LNCaP clone FGC (cell line): Measurements from ENCODE around the gene MORN1.

Experiments
- DNase-seq: peaks from one replicate; pipeline ENCODE4 v3.0.0-alpha.2; 2011; ENCODE audit warnings: low read depth
- H3K4me3 ChIP-seq: 2 replicates; pipeline ENCODE4 v1.5.1; 2011; ENCODE audit warnings: mild to moderate bottlenecking, low read depth, low read length, control low read depth
- TF ChIP-seq, protein P1 (sequence below): IDR thresholded peaks from 2 replicates; pipeline ENCODE4 v1.5.1; 2012; ENCODE audit warnings: mild to moderate bottlenecking; ENCODE audit not compliant: control insufficient read depth, insufficient read depth; ENCODE audit errors: extremely low read depth

MORN1 gene

DNA sequence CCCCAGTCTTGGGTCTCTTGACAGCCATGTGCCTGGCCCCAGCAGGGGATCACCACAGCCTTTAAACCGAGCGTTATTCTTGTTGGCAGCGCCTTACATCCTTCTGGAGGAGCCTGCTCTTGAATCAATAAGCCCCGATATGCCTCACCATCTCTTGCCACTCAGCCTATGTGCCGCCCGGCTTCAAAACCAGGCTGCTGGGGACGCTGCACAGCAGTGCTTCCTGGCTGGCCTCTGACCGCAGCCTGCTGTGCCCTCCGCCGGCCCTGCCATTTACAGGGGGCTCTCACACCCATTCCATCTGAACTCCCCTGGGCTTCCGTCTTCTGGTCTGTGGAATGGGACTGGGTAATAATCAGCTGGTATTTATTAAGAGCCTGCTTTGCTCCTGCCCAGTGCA lies 24.0 kb upstream of the MORN1 start:
- H3K4me3 ChIP-seq = no peak overlapping the region
- DNase-seq = peak; percentile 49
- TF ChIP-seq, protein P1, sequence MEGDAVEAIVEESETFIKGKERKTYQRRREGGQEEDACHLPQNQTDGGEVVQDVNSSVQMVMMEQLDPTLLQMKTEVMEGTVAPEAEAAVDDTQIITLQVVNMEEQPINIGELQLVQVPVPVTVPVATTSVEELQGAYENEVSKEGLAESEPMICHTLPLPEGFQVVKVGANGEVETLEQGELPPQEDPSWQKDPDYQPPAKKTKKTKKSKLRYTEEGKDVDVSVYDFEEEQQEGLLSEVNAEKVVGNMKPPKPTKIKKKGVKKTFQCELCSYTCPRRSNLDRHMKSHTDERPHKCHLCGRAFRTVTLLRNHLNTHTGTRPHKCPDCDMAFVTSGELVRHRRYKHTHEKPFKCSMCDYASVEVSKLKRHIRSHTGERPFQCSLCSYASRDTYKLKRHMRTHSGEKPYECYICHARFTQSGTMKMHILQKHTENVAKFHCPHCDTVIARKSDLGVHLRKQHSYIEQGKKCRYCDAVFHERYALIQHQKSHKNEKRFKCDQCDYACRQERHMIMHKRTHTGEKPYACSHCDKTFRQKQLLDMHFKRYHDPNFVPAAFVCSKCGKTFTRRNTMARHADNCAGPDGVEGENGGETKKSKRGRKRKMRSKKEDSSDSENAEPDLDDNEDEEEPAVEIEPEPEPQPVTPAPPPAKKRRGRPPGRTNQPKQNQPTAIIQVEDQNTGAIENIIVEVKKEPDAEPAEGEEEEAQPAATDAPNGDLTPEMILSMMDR = no peak

DNA sequence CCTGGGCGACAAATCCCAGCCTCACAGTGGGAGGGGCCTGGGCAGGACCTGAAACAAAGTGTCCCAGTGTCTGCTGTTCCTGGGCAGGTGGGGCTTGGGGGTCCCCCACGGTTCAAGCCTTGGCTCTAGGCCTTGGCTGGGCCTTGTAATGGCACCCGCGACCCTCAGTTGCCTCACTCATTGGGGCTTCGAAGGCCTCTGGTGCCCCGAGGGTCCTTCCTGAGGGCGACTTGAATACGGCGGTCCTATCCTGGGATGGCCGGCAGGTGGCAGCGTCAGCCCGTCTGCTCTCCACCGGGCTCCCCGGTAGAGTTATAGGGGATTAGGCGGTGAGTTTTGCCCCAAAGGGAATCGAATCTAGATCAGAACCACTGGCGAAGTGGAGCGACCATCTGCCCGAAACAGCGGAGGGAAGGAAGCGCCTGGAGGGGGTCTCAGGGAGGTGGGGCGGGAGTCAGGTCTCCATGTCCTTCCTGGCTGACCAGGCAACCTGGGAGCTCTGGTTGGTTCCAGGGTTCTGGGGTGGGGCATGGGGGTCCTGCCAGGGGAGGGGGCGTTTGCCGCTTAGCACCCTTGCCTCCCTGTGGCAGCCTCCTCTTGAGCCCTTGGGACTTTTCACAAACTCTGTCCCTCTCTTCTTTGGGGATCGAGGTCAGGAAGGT lies 23.1 kb upstream of the MORN1 start:
- DNase-seq = no peak
- TF ChIP-seq, protein P1 = peak; percentile 82
- H3K4me3 ChIP-seq = peak overlapping the region; percentile 64

DNA sequence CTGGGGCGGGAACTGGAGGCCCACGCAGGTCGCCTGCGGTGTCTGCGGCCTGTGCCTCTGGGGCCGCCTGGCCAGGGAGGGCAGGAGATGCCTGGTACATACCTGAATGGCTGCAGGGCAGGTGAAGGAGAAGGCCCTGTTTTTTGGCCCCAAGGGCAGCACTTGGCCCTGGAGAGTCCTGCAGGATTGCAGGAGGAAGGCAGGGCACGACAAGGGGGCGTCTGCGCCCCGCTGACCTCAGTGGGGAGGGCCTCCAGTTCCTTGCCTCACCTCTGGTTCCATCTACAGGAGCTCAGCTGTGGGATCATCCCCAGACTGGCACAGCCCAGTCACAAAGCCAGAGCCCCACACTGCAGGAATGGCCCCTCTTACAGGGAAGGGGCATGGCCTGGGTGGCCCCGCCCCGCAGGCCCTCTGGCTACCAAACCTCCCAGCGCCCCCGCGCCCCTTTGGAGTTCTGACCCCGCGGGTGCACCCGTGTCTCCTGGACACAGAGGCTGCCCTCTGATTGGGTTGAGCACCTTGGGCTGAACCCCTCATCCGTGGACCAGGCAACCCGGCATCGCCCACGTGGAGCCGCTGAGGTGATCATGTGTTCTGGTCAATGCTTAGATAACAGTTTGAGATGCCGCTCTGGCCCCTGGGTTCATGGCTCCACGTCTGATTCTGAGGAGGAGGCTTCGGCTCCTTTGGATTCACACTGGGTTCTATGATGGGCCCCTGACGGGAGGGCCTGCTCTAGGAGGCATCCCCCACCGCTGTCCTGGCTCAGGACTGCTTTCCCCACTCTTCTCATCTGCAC lies 22.3 kb upstream of the MORN1 start:
- TF ChIP-seq, protein P1 = no peak
- H3K4me3 ChIP-seq = peak overlapping the region; percentile 64
- DNase-seq = no peak

DNA sequence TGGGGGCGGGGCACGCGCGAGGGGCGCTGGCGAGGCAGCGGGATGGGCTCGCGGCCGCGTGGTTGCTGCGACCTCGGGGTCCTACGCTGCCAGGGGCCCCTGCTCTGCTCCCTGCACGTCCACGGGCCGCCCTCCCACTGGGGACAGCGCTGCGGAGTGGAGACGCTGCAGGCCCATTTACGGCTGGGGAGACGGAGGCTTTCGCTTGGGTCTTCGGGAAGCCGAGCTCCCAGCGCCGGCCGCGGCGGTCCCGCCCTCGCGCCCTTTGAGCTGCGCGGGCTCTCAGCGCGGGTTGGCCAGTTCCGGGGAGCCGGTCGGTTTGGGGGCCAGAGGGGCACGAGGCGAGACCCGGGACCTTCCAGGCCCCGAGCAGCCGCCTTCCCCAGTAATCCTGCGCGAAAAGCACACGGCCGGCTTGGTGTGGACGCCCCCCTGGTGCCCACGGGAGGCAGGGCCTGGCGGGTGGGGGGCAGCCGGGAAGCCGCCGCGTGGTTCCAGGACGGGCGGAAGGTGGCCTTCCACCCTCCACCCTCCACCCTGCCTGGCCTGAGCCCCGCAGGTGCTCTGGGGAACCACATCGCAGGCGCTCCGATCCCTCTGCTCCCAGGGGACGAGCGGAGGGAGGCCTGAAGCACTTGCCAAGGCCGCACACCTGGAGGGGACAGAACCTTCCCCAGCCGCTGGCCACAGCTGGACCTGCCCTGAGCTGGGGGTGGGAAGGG lies 21.6 kb upstream of the MORN1 start:
- TF ChIP-seq, protein P1 = no peak

DNA sequence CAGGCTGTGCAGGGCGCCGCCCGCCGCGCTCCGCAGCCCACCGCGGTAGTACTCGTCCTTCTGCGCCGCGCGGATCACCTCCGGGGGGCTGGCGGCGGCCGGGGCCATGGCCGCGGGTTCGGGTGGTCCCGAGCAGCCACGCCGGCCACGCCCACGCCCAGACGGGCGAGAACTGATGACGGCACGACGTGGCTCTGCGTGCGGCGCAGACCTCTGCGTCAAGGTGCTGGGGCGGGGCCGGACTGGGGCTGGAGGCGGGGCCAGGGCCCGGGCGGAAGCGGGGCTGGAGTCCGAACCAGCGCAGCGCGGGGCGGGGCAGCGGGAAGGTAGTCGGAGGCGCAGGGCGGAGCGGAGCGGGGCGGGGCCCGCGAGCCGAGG lies 21.0 kb upstream of the MORN1 start, which contains the start of gene PEX10:
Gene PEX10 (minus strand): TSS at position 170 of the 378 bp plus-strand sequence. CDS start 62 bp downstream, at position 108.
- TF ChIP-seq, protein P1 = no peak

More for the DNA sequence above, 21.6 kb upstream of the MORN1 start:
- DNase-seq = peak; percentile 14
- peak overlapping the region; percentile 64 for H3K4me3 ChIP-seq

DNA sequence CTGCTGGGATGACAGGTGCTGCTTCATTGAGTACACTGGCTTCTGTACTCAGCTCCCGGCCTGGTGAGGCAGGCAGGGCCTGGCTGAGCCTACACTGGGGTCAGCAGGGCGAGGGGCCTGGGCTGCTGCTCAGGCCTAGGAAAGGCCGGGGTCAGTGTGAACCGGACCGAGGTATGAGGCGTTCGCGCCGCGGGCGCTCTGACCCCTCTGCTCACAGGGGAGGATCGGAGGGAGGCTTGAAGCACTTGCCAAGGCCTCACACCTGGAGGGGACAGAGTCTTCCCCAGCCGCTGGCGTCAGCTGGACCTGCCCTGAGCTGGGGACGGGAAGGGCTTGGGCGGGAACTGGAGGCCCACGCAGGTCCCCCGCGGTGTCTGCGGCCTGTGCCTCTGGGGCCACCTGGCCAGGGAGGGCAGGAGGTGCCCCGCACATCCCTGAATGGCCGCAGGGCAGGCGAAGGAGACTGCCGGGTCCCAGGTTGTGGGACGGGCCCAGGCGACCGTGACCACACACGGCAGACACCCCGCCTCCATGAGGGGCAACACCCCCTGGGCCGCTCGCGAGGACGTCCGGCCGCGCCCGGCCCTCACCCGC lies 20.5 kb upstream of the MORN1 start:
- TF ChIP-seq, protein P1 = no peak
- DNase-seq = peak; percentile 15
- peak overlapping the region; percentile 80 for H3K4me3 ChIP-seq

More for the DNA sequence above, 21.0 kb upstream of the MORN1 start, which contains the start of gene PEX10:
- DNase-seq = peak; percentile 72
- H3K4me3 ChIP-seq = peak within 1 kb of the TSS; percentile 80
